SK-N-SH (cell line): ENCODE results near the gene MTMR8.
"Not testable (repeated sequence)": the region's sequence is repeated elsewhere in the genome, so short reads cannot be mapped to it uniquely, and the experiment has no call there.

Experiments used
- MXI1 ChIP-seq: IDR thresholded peaks from 2 replicates; pipeline ENCODE4 v1.6.1; 2012; ENCODE audit warnings: mild to moderate bottlenecking, low read depth, low read length, improper control_type of control experiment
- SMC3 ChIP-seq: IDR thresholded peaks from 2 replicates; pipeline ENCODE4 v1.6.1; 2012; ENCODE audit warnings: low read depth, low read length, improper control_type of control experiment
- TF ChIP-seq, protein P1 (sequence below): fragments of 200-600 bp; sonication (generic); IDR thresholded peaks from 2 replicates; pipeline ENCODE4 v1.6.1; 2017; ENCODE audit warnings: antibody characterized with exemption, mild to moderate bottlenecking, moderate library complexity

DNA sequence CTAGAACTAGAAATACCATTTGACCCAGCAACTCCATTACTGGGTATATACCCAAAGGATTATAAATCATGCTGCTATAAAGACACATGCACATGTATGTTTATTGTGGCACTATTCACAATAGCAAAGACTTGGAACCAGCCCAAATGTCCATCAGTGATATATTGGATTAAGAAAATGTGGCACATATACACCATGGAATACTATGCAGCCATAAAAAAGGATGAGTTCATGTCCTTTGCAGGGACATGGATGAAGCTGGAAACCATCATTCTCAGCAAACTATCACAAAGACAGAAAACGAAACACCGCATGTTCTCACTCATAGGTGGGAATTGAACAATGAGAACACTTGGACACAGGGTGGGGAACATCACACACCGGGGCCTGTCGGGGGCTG lies 14.5 kb upstream of the MTMR8 start:
- not testable (repeated sequence) for TF ChIP-seq SMC3, MXI1
- TF ChIP-seq, protein P1, sequence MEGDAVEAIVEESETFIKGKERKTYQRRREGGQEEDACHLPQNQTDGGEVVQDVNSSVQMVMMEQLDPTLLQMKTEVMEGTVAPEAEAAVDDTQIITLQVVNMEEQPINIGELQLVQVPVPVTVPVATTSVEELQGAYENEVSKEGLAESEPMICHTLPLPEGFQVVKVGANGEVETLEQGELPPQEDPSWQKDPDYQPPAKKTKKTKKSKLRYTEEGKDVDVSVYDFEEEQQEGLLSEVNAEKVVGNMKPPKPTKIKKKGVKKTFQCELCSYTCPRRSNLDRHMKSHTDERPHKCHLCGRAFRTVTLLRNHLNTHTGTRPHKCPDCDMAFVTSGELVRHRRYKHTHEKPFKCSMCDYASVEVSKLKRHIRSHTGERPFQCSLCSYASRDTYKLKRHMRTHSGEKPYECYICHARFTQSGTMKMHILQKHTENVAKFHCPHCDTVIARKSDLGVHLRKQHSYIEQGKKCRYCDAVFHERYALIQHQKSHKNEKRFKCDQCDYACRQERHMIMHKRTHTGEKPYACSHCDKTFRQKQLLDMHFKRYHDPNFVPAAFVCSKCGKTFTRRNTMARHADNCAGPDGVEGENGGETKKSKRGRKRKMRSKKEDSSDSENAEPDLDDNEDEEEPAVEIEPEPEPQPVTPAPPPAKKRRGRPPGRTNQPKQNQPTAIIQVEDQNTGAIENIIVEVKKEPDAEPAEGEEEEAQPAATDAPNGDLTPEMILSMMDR: not testable (repeated sequence)
